Endometrial microvascular endothelial cells (primary cell): Measurements from ENCODE around the gene EFCAB6. TPM values are rescaled to one million over a fixed set of nuclear protein-coding genes. Genes with fewer than 3 reads are reported as not detected.

Experiments used
- in situ Hi-C: cut with HindIII; loops from 2 replicates; pipeline ENCODE4 v1.10.0; 2017; ENCODE audit warnings: low sequenced_read_pairs, low pct_unique_long_range_greater_than_20kb; ENCODE audit errors: inconsistent ontology term
- total RNA-seq: library from RNA; depleted of rRNA; stranded (reverse); fragments of >200 nt; gene quantifications from one replicate; pipeline ENCODE4 v1.2.3, GENCODE V29; 2015; ENCODE audit errors: inconsistent ontology term

EFCAB6 gene
- total RNA-seq, 1 donor from 2014 or later = 0.46 TPM

DNA sequence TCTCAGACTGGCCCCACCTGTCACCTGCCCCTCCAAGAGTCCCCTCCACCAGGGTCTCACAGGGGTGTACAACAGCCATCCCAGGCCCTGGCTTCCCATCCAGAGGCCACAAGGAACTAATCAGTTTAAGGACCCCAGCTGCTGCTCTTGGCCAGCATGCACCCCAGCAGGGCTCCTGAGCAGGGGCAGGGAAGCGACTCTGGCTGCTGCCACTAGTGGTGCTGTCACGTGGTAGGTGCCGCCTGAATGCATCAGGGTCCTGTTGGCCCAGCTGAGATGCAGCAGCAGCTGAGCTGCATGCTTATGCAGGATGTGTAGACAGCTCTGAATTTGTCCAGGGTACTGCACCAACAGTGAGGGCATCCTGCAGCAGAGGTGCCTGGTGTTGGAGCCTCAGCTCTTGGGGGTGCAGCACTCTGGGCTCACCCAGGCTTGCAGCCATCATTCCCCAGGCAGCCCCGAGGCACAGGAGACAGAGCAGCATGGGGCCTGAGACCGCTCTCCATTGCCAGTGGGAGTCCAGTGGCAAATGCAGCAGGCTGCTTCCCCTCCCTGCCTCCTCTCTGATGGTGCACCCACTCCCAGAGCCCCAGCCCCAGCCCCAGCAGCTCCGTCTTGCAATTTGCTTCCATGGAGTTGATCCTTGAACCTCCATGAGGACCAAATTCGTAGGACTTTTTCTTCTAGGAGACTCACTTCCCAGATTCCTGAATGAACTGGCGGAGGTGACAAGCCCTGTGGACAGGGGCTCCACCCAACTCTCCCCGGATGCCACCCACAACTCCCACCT is 301.6 kb downstream of the EFCAB6 start:
- in situ Hi-C loops = no loop called here

DNA sequence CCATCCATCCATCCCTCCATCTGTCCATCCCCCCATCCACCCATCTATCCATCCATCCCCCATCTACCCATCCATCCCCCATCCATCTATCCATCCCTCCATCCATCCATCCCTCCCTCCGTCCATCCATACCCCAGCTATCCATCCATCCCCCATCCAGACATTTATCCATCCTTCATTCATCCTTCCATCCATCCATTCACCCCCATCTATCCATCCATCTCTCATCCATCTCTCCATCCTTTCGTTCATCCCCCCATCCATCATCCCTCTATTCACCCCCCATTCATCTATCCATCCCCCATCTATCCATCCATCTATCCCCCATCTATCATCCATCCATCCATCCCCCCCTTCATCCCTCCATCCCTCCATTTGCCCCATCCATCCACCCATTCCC is 302.8 kb downstream of the EFCAB6 start:
- in situ Hi-C loops = no loop called here

DNA sequence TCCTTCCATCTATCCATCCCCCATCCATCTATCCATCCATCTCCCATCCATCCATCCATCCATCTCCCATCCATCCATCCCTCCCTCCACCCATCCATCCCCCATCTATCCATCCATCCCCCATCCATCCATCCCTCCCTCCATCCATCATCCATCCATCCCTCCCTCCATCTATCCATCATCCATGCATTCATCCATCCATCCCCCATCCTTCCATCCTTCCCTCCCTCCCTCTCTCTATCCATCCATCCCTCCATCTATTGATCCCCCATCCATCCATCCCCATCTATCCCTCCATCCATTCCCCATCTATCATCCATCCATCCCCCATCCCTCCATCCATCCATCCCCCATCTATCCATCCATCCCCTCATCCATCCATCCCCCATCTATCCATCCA is 303.6 kb downstream of the EFCAB6 start:
- in situ Hi-C loops = no loop called here

DNA sequence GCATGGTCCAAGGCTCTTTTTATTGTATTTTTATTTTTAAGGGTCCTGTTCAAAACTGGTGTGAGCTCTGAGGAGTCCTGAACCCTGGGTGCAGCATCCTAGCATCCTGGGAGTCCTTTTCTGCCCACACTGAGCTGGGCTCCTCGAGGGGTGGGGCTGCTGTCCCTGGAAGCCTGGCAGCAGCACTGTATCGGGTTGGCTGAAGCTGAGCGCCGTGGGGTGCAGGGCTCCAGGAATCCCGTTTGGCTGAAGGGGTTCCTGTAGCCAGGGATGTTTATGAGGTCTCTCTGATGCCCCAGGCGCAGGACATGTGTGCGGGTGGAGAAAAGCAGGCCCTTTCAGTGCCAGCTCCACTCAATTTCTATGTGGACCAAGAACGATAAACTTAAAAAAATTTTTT is 304.9 kb downstream of the EFCAB6 start:
- in situ Hi-C loops = no loop called here

DNA sequence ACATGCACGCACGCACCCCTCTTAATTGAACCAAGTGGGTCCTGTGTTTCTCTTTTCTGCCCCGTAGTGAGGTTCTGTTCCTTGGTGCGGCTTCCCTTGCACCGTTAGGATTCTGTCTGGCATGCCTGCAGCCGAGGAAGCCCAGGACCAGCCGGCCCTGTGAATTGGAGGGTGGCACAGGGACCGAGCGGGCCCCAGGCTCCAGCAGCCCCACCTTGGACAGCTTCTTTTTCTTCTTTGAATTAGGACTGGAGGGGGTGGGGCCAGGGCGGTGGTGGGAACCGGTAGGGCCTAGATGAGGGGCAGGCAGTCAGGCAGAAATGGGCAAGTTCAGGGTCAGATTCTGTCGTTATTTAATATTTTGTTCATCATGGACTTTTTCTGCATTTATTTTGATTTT is 305.6 kb downstream of the EFCAB6 start:
- in situ Hi-C loops = no loop called here

DNA sequence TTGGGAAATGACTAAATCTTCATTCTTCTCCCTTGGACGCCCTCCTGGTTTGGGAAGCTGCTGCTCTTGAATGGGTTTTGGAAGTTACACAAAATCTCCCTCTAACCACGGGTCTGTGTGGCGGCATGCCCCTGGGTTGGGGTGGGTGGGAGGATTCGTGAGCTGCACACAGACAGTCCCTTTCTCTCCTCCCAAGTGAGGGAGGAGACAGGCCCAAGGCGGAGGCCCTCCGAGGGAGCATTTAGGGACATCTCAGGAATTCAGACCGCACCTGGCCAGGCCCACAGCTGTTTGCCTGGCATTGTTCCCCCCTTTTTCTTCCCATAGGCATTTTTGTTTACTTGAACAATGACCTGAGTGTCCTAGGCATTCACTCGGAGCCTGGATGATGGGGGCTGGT is 306.2 kb downstream of the EFCAB6 start:
- in situ Hi-C loops = no loop called here

DNA sequence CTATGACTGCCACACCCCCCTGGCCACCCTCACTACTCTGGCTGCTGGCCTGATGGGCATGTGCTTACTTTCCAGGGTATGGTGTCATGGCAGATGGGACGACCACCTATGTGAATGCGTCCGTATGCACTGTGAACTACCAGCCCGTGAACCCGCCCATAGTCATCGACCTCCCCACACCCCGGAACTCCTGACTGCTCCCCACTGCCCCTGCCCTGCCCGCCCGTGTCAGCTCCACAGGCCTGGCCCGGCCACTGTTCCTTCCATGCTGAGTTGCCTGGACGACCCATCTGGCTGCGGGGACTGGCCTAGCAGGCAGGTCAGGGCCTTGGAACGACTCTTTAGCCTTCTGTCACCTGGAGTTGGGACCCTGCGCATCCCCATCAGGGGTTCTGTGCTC is 306.7 kb downstream of the EFCAB6 start:
- in situ Hi-C loops = no loop called here

DNA sequence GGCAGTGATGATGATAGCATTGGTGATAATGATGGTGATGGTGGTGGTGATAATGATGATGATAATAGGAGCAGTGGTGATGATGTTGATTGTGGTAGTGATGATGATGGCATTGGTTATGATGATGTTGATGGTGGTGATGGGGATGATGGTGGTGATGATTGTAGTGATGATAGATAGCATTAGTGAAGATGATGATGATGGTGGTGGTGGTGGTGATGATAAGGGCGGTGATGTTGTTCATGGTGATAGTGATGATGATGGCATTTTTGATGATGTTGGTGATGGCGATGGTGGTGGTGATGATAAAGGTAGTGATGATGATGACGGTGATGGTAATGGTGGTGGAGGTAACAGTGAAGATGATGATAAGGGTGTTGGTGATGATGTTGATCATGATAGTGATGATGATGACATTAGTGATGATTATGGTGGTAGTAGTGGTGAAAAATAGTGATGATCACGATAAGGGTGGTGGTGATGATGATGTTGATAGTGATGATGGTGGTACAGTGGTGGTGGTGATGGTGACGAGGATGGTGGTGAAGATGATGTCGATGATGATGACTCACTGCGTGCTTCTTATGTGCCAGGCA is 307.3 kb downstream of the EFCAB6 start:
- in situ Hi-C loops = no loop called here

DNA sequence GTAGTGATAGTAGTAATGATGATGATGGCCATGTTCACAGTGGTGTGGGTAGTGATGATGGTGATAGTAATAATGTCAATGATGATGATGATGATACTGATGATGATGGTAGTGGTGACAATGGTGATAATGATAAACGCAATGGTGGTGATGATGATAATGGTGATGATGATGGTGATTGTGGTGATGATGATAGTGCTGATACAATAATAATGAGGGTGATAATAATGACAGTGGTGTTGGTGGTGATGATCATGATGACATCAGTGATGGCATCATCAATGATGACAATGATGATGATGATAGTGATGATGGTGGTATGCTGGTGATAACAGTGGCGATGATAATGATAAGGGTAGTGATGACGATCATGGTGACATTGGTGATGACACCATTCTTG is 308.0 kb downstream of the EFCAB6 start:
- in situ Hi-C loops = no loop called here

DNA sequence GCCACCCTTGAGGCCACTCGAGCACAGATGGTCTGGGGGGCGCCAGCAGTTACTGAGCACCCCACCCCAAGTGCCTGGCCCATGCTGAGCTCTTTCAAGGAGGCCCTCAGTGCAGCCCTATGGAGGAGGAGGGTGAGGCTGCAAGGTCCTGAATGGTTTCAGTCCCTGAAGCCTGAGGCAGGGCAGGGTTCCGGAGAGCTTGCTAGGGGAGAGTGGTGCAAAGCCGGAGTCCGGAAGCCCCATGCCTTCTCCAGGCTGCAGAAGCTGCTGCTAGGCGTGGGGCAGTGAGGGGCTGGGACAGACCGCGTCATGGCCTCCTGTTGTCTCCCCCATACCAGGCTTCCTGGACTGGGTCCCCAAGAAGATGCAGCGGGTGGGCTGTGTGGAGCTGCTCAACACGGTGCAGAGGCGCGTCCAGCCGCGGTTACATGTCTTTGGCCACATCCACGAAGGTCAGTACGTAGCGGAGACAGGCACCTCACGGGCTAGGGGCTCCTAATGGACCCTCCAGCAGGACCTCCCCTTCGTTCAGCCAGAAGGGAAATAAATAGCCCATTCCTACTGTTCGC is 309.7 kb downstream of the EFCAB6 start:
- in situ Hi-C loops = no loop called here

DNA sequence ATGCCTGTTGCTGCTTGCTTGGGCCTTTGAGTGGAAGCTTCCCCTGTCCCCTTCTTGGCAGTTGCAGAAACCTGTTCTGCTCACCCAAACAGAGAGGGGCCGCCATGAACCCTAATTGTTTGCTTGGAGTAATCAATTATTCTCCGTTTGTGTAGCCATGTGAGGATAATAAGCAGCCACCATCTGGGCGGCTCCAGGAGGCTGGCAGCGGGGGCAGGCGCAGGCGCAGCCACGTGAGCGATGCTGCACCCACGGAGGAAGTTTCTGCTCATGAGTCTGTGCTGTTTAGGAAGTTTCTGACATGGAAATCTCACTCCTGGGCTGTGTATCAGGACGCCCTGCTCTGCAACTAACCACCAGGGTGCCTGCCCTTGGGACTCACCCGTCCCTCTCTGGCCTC is 310.2 kb downstream of the EFCAB6 start:
- in situ Hi-C loops = no loop called here

DNA sequence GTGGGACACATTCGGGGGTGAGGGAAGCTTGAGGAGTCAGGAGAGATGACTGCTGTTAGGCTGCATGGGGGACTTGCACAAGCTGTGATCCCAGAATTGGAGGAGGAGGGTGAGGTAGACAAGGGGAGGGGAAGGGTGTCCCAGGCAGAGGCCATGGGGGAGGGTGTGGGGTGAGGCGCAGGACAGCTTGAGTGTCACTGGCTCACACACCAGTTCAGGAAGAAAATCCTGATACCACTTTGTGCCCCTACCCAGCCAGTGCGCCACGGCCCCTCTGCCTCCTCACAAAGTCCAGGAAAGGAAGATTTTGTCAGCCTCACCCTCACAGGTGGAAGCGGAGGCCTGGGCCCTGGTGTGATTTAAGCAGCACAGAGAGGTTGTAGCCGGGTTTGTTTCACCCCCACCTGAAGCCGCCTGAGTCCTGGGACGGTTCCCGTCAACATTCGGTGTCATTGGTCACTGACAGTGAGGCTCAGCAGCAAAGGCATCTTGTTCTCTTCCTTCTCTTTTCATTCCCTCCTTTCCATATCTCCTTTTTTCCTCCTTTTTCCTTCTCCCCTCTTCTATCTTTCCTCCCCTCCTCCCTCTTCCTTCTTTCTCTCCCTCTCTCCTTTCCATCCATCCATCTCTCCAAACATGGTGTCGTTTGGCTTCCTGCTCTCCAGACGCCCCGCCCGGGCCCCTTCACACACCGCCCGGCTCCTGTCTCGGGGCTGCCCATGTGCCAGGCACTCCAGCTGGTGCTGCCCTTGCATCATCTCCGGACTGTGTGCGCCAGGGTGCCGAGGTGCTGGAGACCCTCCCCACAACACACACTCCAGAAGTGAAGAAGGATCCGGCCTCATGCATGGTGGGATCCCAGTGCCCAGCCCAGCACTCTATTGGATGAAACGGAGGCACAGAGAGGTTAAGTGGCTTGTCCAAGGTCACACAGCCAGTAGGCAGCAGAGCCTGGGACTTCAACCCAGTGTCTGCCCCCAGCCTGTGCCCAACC is 311.0 kb downstream of the EFCAB6 start:
- in situ Hi-C loops = no loop called here

DNA sequence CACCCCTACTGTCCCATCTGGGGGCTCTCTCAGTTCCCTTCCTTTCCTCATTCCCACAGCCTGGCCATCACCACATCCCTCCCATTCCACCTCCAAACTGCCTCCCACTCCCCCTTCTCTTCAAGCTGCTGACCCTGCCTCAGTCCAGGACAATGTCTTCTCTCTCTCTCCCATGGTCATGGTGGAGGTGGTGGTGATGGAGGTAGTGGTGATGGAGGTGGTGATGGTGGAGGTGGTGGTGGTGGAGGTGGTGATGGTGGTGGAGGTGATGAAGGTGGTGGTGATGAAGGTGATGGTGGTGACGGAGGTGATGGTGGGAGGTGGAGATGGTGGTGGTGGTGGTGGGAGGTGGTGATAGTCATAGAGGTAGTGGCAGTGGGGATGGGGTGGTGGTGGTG is 313.2 kb downstream of the EFCAB6 start:
- in situ Hi-C loops = no loop called here

DNA sequence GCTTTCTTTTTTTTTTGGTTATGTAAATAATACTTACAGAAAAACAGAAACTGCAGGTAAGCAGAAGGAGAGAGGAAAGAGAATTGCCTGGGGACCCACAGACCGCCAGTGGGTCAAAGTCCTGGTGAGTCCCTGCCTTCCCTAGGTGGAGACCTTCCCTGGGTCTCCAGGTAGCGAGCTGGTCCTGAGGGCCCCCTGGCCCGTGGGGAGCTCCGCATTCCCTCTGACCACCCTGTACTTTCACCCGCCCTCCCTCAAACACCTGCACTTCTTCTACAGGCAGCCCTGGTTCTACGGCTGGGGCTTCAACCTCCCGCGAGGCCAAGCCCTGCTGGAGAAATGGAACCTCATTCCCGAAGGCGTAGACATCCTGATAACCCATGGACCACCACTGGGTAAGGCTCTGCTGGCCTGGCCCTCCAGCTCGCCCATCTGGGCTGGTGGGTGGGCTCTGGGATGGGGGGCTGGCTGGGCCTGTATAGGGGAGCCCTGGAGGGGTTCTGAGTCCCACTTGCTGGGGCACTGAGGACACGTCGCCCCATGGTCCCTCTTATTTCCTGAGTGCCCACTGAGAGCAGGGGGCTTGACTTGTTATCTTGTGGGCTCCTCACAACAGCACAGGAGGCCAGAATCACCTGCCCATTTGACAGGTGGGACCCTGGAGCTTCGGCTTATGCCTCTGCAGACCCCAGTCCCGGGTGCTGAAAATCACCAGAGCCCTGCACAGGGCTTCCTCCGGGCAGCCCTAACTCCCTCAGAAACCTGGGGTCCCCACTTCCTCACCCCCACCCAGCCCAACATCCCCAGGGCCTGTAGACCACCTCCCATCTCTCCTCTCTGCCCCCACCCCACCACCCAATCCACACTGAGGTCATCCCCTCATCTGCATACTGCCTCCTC is 313.9 kb downstream of the EFCAB6 start:
- in situ Hi-C loops = no loop called here

DNA sequence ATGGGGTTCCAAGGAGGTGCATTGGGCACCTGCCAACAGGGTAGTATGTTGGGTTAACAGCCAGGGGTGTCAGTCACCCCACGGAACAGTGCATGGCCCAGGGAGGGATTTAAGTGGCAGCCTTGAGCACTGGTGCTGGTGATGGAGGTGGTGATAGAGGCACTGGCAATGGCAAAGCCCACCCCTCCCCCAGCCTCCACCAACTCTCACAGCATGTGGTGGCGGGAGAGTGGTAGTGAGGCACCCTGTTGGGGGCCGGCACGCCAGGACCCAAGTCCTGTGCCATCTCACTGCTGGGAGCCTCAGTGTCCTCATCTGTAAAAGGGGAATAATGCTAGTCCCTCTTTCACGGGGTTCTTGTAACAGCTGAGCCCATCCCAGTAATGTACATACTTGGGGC is 318.8 kb downstream of the EFCAB6 start:
- in situ Hi-C loops = no loop called here

DNA sequence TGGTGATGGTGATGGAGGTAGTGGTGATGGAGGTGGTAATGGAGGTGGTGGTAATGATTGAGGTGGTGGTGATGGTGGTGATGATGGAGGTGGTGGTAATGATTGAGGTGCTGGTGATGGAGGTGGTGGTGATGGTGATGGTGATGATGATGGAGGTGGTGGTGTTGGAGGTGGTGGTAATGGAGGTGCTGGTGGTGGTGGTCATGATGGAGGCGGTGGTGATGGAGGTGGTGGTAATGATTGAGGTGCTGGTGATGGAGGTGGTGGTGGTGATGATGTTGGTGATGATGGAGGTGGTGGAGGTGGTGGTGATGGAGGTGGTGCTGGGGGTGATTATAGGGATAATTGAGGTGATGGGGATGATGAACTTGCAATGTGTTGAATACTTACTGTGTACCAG is 320.4 kb downstream of the EFCAB6 start:
- in situ Hi-C loops = no loop called here

DNA sequence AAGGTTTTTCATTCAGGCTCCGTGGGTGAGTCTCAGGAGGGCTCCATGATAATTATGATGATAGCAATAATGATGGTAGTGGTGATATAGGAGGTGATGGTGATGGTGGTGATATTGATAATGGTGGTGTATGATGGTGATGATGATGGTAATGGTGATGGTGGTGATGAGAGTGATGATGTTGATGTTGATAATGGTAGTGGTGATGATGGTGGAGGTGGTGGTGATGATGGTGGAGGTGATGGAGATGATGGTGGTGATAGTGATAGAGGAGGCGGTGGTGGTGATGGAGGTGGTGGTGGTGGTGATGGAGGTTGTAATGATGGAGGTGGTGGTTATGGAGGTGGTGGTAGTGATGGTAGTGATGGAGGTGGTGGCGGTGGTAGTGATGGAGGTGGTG is 320.9 kb downstream of the EFCAB6 start:
- in situ Hi-C loops = no loop called here

DNA sequence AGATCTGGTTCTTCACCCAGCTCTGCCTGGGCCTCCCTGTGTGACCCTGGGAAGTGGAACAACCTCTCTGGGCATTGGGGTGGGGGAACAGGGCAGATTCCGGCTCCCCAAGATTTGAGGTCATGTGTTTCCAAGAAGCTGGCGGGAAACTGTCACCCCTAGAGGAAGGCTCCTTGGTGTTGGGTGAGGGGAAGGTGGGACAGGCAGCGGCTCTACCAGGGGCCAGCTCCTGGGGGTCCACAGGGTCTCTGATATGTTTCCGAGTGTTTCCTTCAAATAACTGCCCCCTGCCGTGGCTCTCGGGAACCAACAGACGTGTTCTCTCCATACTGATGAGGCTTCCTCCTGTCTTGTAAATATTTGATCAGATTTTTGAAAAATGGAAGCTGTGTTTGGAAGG is 321.8 kb downstream of the EFCAB6 start:
- in situ Hi-C loops = no loop called here
